ENCODE results near the gene MAP10. TPM values are rescaled to one million over a fixed set of nuclear protein-coding genes. Genes with fewer than 3 reads are reported as not detected.

Gene MAP10
- total RNA-seq, 1 experiment from 2014 or later: 1.5 TPM

GRCh38 chr1:232786845-232787455 lies 18.3 kb upstream of the MAP10 start:
- TF ChIP-seq POLR2AphosphoS5 (IDR thresholded peaks at IDR 0.05; ENCODE audit: low read depth, low read length) (no peak), TCF7L2 (IDR thresholded peaks at IDR 0.05; ENCODE audit: low read depth, low read length) (no peak), SIN3A (IDR thresholded peaks at IDR 0.05; ENCODE audit: borderline replicate concordance, insufficient read depth, low read depth, low read length) (no peak), REST (IDR thresholded peaks at IDR 0.05; ENCODE audit: insufficient read depth in 1 of 2, low read depth in 2 of 2, low read length in 1 of 2) (no peak), CTCF (IDR thresholded peaks at IDR 0.05) (no peak)

GRCh38 chr1:232788235-232788872 lies 16.9 kb upstream of the MAP10 start:
- intact Hi-C loops (cut with micrococcal nuclease; ENCODE audit: unreplicated experiment): no loop called here
- Histone ChIP-seq H3K4me3 (ENCODE audit: low read depth in 2 of 2, low read length in 2 of 2) (no peak overlapping the region), H3K27me3 (ENCODE audit: control insufficient read depth, insufficient read depth, low read length) (no peaks in the 10 kb centered on the region), H3K27ac (ENCODE audit: low read length) (no peak overlapping the region), H3K4me1 (ENCODE audit: control insufficient read depth, insufficient read depth, low read length) (no peaks in the 10 kb centered on the region), H3K36me3 (ENCODE audit: control insufficient read depth, insufficient read depth, low read length) (no peaks in the 10 kb centered on the region), H3K9me3 (ENCODE audit: control insufficient read depth, insufficient read depth, low read depth, low read length) (no peaks in the 10 kb centered on the region)
- TF ChIP-seq POLR2AphosphoS5 (IDR thresholded peaks at IDR 0.05; ENCODE audit: low read depth, low read length): no peak
- no peak for TF ChIP-seq SIN3A (IDR thresholded peaks at IDR 0.05; ENCODE audit: borderline replicate concordance, insufficient read depth, low read depth, low read length)
- DNase-seq (ENCODE audit: low read depth, low spot score) (no peak), ATAC-seq (no peak)
- in situ Hi-C loops (cut with HindIII; ENCODE audit: low pct_unique_long_range_greater_than_20kb, low sequenced_read_pairs): no loop called here
- no TSS peak for BruUV-seq (replicated peaks)
- CTCF ChIA-PET: no interaction called here
- POLR2A ChIA-PET: no interaction called here

More at GRCh38 chr1:232786845-232787455, 18.3 kb upstream of the MAP10 start:
- Histone ChIP-seq H3K4me1 (ENCODE audit: control insufficient read depth, insufficient read depth, low read length) (no peaks in the 10 kb centered on the region), H3K27ac (ENCODE audit: low read length) (no peak overlapping the region), H3K4me3 (ENCODE audit: low read depth in 2 of 2, low read length in 2 of 2) (no peak overlapping the region), H3K27me3 (ENCODE audit: control insufficient read depth, insufficient read depth, low read length) (no peaks in the 10 kb centered on the region), H3K9me3 (ENCODE audit: control insufficient read depth, insufficient read depth, low read depth, low read length) (no peaks in the 10 kb centered on the region), H3K36me3 (ENCODE audit: control insufficient read depth, insufficient read depth, low read length) (no peaks in the 10 kb centered on the region)
- CTCF ChIA-PET: no interaction called here
- DNase-seq (ENCODE audit: low read depth, low spot score) (no peak), ATAC-seq (no peak)
- no TSS peak for BruUV-seq (replicated peaks)
- in situ Hi-C loops (cut with HindIII; ENCODE audit: low pct_unique_long_range_greater_than_20kb, low sequenced_read_pairs) (no loop called here), intact Hi-C loops (cut with micrococcal nuclease; ENCODE audit: unreplicated experiment) (no loop called here)
- POLR2A ChIA-PET: no interaction called here

- no peaks in the 10 kb centered on the region; the same call in 1 of the 2 replicates for H3K36me3 ChIP-seq (ENCODE audit: control insufficient read depth, insufficient read depth, low read length)
- ChIA-PET CTCF (no interaction called here), POLR2A (no interaction called here)
- DNase-seq (ENCODE audit: low read depth, low spot score) (no peak), ATAC-seq (no peak)
- no peaks in the 10 kb centered on the region for H3K9me3 ChIP-seq (ENCODE audit: control insufficient read depth, insufficient read depth, low read depth, low read length)
- intact Hi-C loops (cut with micrococcal nuclease; ENCODE audit: unreplicated experiment) (no loop called here), in situ Hi-C loops (cut with HindIII; ENCODE audit: low pct_unique_long_range_greater_than_20kb, low sequenced_read_pairs) (no loop called here)
- no peaks in the 10 kb centered on the region for H3K4me1 ChIP-seq (ENCODE audit: control insufficient read depth, insufficient read depth, low read length)
- H3K4me3 ChIP-seq (ENCODE audit: low read depth in 2 of 2, low read length in 2 of 2): no peak overlapping the region
- TF ChIP-seq POLR2AphosphoS5 (IDR thresholded peaks at IDR 0.05; ENCODE audit: low read depth, low read length): no peak
- no peak for TF ChIP-seq SIN3A (IDR thresholded peaks at IDR 0.05; ENCODE audit: borderline replicate concordance, insufficient read depth, low read depth, low read length)
- no peak for TF ChIP-seq TCF7L2 (IDR thresholded peaks at IDR 0.05; ENCODE audit: low read depth, low read length)
- no peak for TF ChIP-seq REST (IDR thresholded peaks at IDR 0.05; ENCODE audit: insufficient read depth in 1 of 2, low read depth in 2 of 2, low read length in 1 of 2)
- no peak for TF ChIP-seq CTCF (IDR thresholded peaks at IDR 0.05)
- no TSS peak for BruUV-seq (replicated peaks)
- H3K27me3 ChIP-seq (ENCODE audit: control insufficient read depth, insufficient read depth, low read length): no peaks in the 10 kb centered on the region
- no peak overlapping the region for H3K27ac ChIP-seq (ENCODE audit: low read length)
Measured at GRCh38 chr1:232789651-232790050, 15.6 kb upstream of the MAP10 start.

All from Panc1 (cell line).